Gastroesophageal sphincter (tissue), 3 donors: Measurements from ENCODE around the gene CGN.

Experiments used
- CTCF ChIP-seq, 4 experiments: fragments of 200-600 bp in 2 of 4; fragments of 450-650 bp in 2 of 4; sonication (generic) in 1 of 4; IDR thresholded peaks; one replicate each; pipeline ENCODE4 v1.5.1; 2017 to 2019; ENCODE audit warnings: antibody characterized with exemption in 4 of 4, mild to moderate bottlenecking in 2 of 4, moderate library complexity in 2 of 4
- POLR2A ChIP-seq, 2 donors: fragments of 450-650 bp; IDR thresholded peaks; one replicate each; pipeline ENCODE4 v1.6.1; 2017; ENCODE audit warnings: antibody characterized with exemption in 2 of 2, mild to moderate bottlenecking in 2 of 2, moderate library complexity in 1 of 2

GRCh38 chr1:151482017-151482416 lies 29.2 kb upstream of the CGN start:
- TF ChIP-seq POLR2A (IDR thresholded peaks at IDR 0.05) (no peak), CTCF (IDR thresholded peaks at IDR 0.05) (no peak)
